ENCODE measurements around the gene HSPA12A. TPM values are rescaled to one million over a fixed set of nuclear protein-coding genes. Genes with fewer than 3 reads are reported as not detected.

HSPA12A gene
- total RNA-seq, 4 donors from 2014 or later = 9.6 to 26.6 (median 18.2) TPM

DNA sequence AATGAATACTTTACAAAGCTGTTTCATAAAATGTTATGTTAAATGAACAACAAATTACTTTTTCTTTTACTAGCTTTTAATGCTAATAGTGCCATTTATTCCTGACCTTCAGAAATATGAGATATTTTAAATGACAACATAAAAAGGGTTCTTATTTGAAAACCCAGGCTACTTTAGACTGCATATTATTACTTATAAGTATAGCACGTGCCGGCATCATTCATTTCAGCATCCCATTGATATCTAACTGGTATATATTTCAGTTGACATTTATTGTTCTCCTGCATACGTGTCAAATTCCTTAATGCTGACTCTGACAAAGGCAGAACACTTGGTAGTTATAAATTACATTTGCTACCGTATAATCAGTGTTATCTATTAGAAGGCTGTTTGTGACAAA lies 86.3 kb downstream of the HSPA12A start:
- WGBS = 67% methylated on average over 4 of the region's 4 CpGs
- no peak for TF ChIP-seq EP300 (IDR thresholded peaks at IDR 0.05)
- no peak for TF ChIP-seq POLR2A (IDR thresholded peaks at IDR 0.05)
- TF ChIP-seq, protein P1, sequence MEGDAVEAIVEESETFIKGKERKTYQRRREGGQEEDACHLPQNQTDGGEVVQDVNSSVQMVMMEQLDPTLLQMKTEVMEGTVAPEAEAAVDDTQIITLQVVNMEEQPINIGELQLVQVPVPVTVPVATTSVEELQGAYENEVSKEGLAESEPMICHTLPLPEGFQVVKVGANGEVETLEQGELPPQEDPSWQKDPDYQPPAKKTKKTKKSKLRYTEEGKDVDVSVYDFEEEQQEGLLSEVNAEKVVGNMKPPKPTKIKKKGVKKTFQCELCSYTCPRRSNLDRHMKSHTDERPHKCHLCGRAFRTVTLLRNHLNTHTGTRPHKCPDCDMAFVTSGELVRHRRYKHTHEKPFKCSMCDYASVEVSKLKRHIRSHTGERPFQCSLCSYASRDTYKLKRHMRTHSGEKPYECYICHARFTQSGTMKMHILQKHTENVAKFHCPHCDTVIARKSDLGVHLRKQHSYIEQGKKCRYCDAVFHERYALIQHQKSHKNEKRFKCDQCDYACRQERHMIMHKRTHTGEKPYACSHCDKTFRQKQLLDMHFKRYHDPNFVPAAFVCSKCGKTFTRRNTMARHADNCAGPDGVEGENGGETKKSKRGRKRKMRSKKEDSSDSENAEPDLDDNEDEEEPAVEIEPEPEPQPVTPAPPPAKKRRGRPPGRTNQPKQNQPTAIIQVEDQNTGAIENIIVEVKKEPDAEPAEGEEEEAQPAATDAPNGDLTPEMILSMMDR (IDR thresholded peaks at IDR 0.05) = no peak
- TF ChIP-seq POLR2AphosphoS5 (IDR thresholded peaks at IDR 0.05) = no peak

DNA sequence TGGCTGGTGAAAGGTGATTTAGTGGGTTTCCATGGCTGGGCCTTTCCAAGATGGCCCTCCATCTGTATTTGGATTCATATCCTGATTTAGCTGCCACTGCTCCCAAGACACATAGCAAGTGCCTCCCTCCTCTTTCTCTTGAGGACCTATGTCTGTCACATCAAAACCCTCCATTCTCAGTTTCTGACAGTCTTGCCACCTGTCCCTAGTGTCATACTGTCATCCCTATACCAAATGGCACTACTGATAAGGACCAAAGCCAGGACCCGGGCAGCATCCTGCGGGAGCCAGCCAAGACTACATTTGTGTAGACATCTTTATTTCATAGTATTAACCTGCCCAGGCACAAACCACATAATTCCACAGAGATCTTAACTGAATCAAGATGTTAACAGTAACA lies 86.8 kb downstream of the HSPA12A start:
- no peak for DNase-seq (ENCODE audit: low spot score in 2 of 2)
- no peak overlapping the region for H3K4me3 ChIP-seq
- no peaks in the 10 kb centered on the region for H3K9me3 ChIP-seq
- no peaks in the 10 kb centered on the region for H3K36me3 ChIP-seq
- 43% methylated on average over 2 of the region's 2 CpGs for WGBS
- H3K27me3 ChIP-seq = peaks cover 3% of the 10 kb centered on the region
- H3K27ac ChIP-seq = no peak overlapping the region
- H3K4me1 ChIP-seq = no peaks in the 10 kb centered on the region
- TF ChIP-seq POLR2A (IDR thresholded peaks at IDR 0.05) (no peak), POLR2AphosphoS5 (IDR thresholded peaks at IDR 0.05) (no peak), EP300 (IDR thresholded peaks at IDR 0.05) (no peak)
- TF ChIP-seq, protein P1 (IDR thresholded peaks at IDR 0.05) = no peak

More for the DNA sequence above, 86.3 kb downstream of the HSPA12A start:
- peaks cover 3% of the 10 kb centered on the region for H3K27me3 ChIP-seq
- H3K36me3 ChIP-seq = no peaks in the 10 kb centered on the region
- DNase-seq (ENCODE audit: low spot score in 2 of 2) = no peak
- H3K4me3 ChIP-seq = no peak overlapping the region
- no peaks in the 10 kb centered on the region for H3K4me1 ChIP-seq
- H3K27ac ChIP-seq = no peak overlapping the region
- no peaks in the 10 kb centered on the region for H3K9me3 ChIP-seq

DNA sequence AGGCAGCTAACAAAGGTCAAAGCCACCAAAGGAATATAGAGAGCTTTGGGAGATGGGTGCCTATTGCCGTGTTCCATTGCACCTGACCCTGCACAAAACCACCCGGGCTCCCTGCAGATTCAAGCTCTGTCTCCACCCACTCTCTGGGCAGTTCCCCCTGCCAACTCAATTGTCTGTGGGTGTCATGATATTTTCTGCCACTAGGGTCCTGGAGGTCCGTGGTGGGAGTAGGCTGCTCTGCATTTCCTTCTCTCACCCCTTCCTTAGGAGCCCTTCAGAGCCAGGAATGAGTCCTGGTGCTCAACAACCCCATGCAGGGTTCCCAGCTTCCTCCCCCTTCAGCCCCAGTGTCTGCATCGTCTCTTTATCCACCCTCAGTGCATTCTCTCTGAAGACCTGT lies 87.5 kb downstream of the HSPA12A start:
- TF ChIP-seq, protein P1 (IDR thresholded peaks at IDR 0.05) = no peak
- TF ChIP-seq EP300 (IDR thresholded peaks at IDR 0.05) (no peak), POLR2AphosphoS5 (IDR thresholded peaks at IDR 0.05) (no peak), POLR2A (IDR thresholded peaks at IDR 0.05) (no peak)
- no peak for DNase-seq (ENCODE audit: low spot score in 2 of 2)
- H3K27ac ChIP-seq = no peak overlapping the region
- peaks cover 3% of the 10 kb centered on the region for H3K27me3 ChIP-seq
- no peak overlapping the region for H3K4me3 ChIP-seq
- H3K9me3 ChIP-seq = no peaks in the 10 kb centered on the region
- no peaks in the 10 kb centered on the region for H3K36me3 ChIP-seq
- H3K4me1 ChIP-seq = no peaks in the 10 kb centered on the region
- 54% methylated on average over 4 of the region's 4 CpGs for WGBS

DNA sequence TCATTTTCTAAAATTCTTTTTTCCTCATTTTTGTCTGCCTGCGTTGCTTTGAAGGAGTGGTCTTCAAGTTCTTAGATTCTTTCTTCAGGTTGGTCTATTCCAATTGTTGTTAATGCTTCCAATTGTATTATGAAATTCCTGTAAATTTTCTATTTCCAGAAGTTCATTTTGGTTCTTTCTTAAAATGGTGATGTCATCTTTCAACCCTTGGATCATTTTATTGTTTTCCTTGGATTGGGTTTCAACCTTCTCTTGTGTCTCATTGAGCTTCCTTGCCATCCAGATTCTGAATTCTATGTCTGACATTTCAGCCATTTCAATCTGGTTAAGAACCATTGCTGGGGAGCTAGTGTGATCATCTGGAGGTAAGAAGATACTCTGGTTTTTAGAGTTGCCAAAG lies 88.5 kb downstream of the HSPA12A start:
- WGBS = 80% methylated on average over 1 of the region's 1 CpG
- Histone ChIP-seq H3K4me1 (no peaks in the 10 kb centered on the region), H3K36me3 (no peaks in the 10 kb centered on the region), H3K4me3 (no peak overlapping the region), H3K9me3 (peaks cover 1% of the 10 kb centered on the region), H3K27me3 (peaks cover 3% of the 10 kb centered on the region), H3K27ac (no peak overlapping the region)
- no peak for DNase-seq (ENCODE audit: low spot score in 2 of 2)
- TF ChIP-seq, protein P1 (IDR thresholded peaks at IDR 0.05) = no peak
- TF ChIP-seq POLR2A (IDR thresholded peaks at IDR 0.05) (no peak), EP300 (IDR thresholded peaks at IDR 0.05) (no peak), POLR2AphosphoS5 (IDR thresholded peaks at IDR 0.05) (no peak)

DNA sequence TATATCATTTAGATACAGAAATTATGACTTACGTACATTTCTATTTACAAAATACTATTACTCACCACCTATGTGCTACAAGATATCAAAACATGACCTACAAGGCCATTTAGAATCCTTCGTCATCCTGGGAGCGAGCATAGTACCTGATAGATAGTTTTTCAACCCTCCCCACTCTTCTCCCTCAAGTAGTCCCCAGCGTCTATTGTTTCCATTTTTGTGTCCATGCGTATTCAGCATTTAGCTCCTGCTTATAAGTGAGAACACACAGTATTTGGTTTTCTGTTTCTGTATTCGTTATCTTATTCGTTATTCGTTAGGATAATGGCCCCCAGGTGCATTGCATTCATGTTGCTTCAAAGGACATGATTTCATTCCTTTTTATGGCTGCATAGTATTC lies 93.5 kb downstream of the HSPA12A start:
- no peaks in the 10 kb centered on the region for H3K27me3 ChIP-seq
- WGBS = 86% methylated on average over 8 of the region's 8 CpGs

More for the DNA sequence above, 93.5 kb downstream of the HSPA12A start:
- H3K36me3 ChIP-seq = no peaks in the 10 kb centered on the region
- H3K4me1 ChIP-seq = no peaks in the 10 kb centered on the region
- no peak overlapping the region for H3K4me3 ChIP-seq
- H3K27ac ChIP-seq = no peak overlapping the region
- H3K9me3 ChIP-seq = peaks cover 4% of the 10 kb centered on the region
- DNase-seq (ENCODE audit: low spot score in 2 of 2) = no peak
- TF ChIP-seq, protein P1 (IDR thresholded peaks at IDR 0.05) = no peak
- TF ChIP-seq POLR2AphosphoS5 (IDR thresholded peaks at IDR 0.05) (no peak), EP300 (IDR thresholded peaks at IDR 0.05) (no peak), POLR2A (IDR thresholded peaks at IDR 0.05) (no peak)
